Ammon's horn (tissue), 1 donor: ENCODE results near the gene TBC1D22B.

Experiments used
- DNase-seq: peaks from one replicate; pipeline ENCODE4 v3.0.0-alpha.2; 2016; ENCODE audit warnings: low spot score

The TBC1D22B gene, protein sequence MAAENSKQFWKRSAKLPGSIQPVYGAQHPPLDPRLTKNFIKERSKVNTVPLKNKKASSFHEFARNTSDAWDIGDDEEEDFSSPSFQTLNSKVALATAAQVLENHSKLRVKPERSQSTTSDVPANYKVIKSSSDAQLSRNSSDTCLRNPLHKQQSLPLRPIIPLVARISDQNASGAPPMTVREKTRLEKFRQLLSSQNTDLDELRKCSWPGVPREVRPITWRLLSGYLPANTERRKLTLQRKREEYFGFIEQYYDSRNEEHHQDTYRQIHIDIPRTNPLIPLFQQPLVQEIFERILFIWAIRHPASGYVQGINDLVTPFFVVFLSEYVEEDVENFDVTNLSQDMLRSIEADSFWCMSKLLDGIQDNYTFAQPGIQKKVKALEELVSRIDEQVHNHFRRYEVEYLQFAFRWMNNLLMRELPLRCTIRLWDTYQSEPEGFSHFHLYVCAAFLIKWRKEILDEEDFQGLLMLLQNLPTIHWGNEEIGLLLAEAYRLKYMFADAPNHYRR

DNA sequence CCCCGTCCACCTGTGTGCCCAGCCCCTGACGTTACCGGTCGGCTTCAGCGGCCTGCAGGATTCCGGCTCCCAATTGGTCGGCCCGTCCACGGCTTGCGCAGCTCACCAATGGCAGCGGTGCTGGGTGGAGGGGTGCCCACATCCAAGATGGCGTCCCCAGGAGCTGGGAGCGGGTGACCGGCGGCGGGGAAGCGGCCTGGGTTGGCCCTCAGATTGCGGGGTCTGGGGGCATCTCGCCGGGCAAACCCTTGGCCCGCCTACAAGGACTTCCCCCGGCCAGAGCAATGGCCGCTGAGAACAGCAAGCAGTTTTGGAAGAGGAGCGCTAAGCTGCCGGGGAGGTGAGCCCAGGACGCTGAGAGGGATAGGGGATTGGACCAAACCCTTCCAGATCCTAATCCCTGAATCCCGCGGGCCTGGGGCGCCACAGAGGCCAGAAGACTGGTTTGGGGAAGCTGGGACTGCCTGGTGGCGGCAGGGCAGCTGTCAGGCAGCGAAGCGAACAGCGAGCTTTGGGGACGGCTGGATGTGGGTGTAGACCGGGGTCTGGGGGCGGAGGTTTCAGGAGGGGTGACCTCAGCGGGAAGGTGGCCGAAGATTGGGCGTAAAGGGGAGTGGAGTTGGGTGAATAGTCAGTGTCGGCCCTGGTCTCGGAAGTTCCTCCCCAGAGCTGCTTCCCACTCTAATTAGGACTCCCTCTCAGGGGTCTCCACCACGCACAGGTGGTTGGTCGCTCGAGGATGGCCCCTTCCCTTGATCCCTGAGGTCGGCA, at the start of gene TBC1D22B, which contains the start of gene TMEM217:
TSS of gene TBC1D22B (plus strand) at position 139 of the 771 bp plus-strand sequence. CDS start at position 285, 146 bp downstream.
TSS of gene TMEM217 (minus strand) at position 511 of the 771 bp plus-strand sequence. CDS start 39,114 bp downstream, outside the sequence.
- DNase-seq, result peak; percentile 99

DNA sequence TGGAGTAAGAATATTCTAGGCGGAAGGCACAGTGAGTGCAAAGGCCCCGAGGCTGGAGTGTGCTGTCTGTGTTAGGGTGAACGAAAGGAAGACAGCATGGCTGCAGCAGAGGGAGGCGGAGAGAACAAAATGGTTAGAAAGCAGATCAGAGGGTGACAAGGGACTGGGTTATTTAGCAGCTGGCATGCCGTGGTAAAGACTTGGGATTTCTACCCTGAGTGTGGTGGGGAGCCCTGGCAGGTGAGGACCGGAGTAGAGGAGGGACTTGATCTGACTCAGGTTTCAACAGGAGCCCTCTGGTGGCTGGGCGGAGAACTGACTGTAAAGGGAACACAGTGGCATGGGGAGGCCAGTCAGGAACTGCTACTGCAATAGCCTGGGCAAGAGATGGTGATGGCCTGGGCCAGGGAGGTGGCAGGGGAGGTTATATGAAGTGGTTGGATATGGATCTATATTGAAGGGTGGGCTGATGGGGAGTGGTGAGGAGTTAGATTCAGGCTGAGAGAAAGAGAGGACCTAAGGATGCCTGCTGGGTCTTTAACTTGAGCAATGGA, 49.6 kb upstream of the TBC1D22B start:
- DNase-seq, result peak; percentile 77

DNA sequence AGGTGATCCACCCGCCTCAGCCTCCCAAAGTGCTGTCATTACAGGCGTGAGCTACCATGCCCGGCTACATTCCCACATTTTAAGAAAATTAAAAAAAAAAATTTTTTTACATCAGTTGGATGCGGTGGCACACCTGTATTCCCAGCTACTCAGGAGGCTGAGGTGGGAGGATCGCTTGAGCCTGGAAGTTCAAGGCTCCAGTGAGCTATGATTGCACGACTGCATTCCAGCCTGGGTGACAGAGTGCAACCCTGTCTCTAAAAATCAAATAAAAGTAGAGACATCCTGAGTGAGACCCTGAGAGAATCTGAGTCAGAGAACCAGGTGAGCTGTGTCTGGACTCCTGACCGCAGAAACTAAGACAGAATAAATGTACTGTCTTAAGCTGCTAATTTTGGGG, 48.8 kb upstream of the TBC1D22B start:
- no peak for DNase-seq

DNA sequence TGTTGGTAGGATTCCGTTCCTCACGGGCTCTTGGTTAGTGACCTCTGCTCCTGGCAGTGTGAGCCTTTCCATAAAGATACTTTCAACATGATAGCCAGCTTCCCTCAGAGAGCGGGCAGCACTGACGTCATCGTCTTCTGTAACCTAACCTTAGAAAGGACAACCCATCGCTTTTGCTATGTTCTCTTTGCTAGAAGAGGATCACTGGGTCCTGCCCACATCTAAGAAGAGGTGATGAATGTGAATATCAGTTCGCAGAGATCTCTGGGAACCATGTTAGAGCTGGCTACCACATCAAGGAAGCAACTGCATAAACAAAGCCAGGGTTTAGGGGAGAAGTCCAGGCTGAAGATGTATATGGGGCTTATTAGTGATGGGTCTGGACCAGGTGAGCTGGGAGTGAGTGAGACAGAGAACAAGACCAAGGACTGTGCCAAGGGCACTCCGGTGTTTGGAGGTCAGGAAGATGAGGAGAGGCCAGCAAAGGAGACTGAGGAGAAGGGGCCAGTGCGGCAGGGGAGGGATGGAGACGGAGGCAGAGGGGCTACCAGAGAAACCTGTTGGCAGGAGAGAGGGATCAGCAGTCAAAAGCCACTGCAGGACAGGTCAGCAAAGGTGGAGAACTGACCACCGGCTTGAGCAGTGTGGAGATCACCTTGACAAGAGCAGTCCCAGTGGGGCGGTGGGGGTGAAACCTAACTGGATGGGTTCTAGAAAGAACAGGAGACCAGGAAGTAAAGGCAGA, 47.9 kb upstream of the TBC1D22B start:
- no peak for DNase-seq

DNA sequence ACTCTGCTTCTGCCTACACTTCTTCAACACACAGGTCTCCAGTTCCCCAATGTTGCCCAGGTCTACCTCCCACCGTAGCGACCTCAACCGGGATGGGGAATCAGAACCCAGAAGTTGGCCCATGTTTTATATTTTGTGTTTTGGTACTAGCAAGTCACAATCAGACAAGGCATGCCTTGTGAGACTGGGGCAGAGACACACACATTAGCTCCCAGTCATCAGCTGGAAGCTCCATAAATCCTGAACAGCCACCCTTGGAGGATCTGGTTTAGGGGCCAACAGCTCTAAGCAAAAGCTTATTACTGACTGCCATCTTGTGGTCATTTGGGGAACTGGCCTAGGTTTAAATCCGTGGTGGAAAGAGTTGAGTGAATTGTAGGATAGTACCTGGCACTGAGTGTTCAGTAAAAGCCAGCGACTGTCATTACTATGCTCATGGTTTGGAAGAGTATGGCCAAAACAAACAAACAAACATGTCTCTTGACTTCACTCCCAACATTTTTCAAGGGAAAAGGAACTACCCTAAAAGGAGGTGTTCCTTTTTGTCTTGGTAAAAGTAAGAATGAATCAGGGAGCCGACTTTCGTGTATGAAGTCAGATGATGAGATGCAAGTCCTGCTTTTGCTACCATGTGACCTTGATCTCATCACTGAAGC, 47.1 kb upstream of the TBC1D22B start:
- DNase-seq, result peak; percentile 87

DNA sequence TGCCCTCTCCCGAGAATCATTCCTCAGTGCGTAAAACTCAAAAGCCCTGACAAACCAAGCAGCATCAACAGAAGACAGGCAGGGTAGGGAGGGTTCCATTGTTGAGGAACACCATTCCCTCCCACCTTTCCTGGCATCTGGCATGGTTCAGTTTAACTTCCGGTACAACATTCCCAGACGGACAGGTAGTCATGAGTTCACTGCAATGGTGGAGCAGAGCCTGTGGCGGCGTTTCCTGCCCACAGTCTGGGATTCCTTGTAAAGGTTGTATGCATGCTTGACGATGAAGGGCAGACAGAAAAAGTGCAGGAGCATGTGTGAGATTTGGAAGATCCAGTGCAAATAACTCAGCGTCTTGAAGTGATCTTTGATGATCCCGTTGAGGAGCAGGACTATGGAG, 45.3 kb upstream of the TBC1D22B start:
- no peak for DNase-seq

DNA sequence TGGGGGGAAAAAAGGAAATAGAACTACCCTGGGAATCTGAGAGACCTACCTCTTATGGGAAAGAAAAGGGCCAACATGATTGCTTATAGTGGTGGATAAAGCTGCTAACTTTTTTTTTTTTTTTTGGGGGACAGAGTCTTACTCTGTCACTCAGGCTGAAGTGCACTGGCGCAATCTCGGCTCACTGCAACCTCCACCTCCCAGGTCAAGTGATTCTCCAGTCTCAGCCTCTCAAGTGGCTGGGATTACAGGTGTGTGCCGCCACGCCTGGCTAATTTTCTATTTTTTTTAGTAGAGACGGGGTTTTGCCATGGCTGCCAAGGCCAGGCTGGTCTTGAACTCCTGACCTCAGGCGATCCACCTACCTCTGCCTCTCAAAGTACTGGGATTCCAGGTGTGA, 39.5 kb upstream of the TBC1D22B start:
- no peak for DNase-seq

DNA sequence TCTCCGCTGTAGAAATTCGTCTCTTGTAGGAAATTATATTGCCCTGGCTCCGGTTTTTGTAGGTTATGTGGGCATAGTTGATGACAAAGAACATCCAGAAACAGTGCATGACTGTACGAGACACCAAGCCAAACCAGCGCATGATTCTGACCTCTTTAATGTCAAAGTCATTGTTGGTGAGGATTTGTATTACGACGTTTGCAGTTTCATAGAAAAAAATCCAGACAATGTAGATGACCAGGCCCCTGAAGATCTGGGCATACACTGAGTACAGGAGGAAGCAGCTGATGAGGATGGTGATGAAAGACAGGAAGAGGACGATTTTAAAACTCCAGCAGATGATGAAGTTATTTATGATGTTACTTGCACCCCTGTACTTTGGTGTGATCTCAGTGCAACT, 39.1 kb upstream of the TBC1D22B start:
- no peak for DNase-seq

DNA sequence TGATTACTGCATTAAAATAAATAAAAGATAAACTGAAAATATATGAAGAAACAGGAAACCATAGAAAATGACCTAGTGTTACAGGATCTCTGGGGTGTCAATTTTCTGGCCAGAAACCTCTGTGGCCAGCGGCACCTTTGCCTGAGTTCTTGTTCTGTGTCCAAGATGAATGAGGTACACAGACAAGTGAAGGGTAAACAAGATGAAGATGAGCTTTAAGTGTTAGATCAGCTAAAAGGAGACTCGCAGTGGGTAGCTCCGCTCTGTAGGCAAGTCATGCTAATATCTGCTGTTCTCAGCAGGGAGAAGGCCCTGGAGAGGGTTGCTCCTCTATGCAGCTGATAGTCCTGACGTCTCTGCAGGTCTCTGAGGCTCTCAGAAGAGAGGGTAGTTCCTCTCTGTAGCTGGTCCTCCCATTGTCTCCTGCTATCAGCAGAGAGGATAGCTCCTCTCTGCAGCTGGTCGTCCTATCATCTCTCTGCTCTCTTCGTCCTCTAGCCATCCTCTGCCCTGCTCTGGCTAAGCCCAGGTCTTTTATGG, 35.9 kb upstream of the TBC1D22B start:
- no peak for DNase-seq

DNA sequence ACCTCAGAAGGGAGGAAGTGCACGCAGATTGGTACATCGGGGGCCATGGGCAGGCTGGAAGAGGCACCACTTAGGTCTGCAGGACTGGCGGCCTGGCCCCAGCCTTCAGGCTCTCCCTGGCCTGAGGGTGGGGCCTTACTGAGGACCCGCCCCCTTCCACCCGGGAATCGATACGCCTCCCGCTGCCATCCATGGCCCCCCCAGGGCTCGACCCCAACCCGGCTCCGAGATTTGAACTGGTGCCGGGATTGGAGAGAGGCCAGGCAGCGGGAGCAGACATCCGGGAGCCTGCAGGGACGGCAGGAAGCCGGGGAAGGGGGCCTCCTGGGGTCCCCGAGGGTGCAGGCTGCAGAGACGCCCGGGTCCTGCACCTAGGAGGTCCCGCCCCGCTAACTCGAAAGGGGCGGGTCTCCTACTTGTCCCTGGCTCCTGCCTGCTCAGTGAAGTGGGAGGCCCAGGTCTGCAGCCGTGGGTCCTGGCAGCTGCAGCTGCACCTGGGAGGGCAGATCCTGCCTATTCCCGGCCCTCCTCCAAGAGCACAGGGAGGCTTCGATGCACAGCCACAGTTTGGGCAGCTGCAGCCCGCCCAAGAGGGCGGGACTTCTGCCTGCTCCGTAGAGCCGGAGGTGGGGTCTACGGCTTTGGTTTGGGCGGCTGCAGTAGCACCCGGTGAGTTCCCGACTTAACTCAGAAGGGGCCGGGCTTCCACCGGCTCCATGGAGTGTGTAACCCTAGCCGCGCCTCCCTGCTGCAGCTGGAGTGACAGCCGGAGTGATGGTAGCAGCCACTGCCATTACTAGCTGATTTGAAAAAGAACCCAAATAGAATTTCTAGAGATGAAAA, 35.2 kb upstream of the TBC1D22B start:
- peak; percentile 47 for DNase-seq

DNA sequence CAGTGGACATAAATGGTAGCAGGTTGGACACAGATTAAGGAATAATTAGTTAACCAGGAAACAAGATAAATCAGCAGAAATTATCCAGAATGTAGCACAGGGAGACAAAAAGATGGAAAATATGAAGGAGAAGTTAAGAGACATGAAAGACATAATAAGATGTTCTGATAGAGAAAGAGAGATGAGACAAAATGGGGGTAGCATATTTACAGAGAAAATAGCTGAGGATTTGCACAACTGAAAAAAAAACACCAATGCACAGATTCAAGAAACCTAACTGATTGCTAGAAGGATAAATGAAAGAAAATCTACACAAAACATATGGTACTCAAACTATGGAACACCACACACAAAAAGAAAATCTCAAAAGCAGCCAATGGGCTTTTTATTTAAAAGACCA, 34.6 kb upstream of the TBC1D22B start:
- no peak for DNase-seq

DNA sequence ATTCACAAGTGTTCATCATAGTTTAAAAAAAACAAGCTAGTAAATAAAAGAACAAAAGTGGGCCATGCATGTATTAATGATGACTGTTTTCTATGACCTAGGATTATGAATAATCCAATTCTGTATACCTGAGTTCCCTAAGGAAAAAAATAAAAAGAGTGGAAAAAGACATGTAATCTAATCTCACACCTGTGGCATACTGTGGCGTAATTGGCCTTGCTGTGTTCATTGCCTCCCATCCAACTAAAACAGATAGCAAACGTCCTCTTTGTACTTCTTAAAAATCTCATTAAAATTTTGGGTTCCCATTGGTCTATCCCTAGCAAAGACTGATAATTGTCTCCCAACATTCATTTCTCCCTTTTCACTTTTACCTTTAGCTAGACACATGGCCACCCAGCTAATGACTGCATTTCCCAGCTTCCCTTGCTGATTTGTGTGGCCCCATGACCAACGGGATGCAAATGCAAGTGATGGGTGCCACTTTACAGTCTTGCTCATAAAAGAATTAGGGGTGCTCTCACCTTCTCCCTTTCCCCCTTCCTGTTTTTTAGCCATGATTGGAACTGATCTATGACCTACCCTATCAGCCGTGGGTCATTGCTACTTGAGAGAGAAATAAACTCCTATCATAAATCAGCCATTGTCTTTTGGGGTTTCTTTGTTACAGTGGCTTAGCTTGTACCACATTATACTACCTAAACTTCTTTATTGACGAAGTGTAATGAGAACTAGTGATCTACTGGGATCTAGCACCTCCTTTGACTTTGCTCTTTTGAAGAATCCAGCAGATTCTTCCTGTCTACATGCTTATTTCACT, 32.0 kb upstream of the TBC1D22B start:
- DNase-seq, result no peak

DNA sequence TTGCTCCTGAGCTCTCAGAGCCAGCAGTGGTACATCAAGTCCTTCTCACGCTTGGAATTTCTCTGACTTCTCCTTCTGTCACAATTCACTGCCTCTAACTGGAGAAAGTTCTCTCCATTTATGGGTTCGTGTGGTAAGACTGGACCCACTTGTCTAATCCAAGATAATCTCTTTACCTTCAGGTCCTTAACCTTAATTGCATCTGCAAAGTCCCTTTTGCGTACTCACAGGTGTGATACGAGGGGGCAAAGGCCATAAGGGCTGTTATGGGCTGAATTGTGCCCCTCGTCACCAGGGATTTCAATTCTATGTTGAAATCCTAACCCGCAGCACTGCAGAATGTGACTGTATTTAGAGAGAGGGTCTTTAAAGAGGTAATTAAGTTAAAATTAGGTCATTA, 27.5 kb upstream of the TBC1D22B start:
- DNase-seq, result no peak

DNA sequence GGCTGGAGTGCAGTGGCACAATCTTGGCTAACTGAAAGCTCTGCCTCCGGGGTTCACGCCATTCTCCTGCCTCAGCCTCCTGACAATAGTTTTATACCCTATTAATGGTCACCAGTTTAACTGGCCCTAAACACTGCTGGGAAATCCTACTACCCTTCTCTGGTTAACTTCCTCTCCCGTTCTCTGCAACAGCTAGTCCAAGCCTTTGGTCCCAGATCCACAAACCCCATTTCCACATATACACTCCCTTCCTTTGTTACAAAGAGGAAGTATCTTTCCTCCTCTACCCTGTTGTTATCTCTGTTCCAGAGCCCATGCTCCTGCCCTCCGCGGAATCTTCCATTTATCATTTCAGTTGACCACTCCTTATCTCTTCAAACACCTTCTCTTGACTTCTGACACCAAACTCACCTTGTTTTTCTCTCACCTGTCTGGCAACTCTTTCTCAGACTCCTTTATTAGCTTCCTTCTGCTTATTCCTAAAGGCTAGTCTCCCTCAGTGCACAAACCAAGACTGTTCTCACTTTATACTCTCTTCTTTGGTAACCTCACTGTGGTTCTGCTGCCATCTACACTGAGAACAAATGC, 25.0 kb upstream of the TBC1D22B start:
- no peak for DNase-seq

DNA sequence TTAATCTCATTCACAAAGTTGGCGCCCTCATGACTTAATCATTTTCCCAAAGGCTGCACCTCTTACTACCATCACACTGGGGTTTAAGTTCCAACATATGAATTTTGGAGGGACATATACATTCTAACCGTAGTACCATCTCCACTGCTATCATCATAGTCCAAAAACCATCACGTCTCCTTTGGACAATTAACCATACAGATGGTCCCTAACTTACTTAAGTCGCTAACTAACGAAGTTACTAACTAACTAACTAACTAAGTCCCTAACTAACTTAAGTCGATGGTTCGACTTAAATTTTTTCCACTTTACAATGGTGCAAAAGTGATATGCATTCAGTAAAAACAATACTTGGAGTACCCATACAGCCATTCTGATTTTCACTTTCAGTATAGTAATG, 24.0 kb upstream of the TBC1D22B start:
- no peak for DNase-seq

DNA sequence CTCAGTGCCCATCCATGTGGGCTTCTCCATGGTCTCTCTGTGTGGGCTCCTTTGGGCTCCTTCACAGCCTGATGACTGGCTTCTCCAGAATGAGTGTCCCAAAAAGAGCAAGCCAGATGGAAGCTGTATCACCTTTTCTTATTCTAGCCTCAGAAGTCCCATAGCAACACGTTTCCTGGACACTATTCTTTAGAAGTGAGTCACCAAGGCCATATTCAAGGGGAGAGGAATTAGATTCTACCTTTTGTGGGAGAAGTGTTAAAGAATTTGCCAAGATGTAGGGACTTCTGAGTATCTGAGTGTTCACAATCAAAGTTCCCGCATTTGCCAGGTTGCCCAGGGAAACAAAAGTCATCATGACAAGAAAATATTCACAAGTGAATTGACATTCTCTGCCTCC, 20.7 kb upstream of the TBC1D22B start:
- DNase-seq, result no peak

DNA sequence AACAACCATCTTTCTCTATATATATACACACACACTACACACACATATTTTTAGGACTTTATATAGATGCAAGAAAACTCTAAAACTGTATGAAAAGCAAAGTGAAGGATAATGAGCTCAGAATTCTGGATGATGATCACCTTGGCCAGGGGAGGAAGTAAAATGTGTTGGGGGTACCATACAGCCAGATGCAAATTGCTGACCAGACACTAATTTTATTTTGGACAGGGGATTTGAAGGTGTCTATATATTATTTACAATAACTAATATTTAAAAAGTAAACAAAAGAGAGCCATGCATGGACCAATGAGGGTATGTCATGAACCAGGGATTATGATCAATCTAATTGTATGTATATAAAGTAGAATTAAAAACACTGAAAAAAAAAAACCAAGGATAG, 19.8 kb upstream of the TBC1D22B start:
- DNase-seq, result no peak

DNA sequence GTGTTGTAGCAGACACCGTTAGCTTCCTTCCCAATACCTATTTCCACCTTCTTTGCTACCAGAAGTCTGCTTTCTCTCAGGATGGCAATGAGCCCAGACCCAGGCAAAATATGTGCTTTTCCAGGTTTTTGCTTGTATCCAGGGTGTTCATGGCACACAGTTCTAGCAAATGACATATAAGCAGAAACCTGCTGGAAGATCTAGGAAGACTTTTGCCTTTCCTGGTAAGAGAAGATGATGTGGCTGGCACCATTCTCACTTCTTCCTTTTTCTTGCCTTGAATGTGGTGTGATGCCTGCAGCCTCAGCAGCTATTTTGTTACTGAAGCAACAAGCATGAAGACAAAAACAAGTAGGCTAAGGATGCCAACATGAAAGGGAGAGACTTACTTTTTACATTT, 19.2 kb upstream of the TBC1D22B start:
- DNase-seq, result peak; percentile 17

DNA sequence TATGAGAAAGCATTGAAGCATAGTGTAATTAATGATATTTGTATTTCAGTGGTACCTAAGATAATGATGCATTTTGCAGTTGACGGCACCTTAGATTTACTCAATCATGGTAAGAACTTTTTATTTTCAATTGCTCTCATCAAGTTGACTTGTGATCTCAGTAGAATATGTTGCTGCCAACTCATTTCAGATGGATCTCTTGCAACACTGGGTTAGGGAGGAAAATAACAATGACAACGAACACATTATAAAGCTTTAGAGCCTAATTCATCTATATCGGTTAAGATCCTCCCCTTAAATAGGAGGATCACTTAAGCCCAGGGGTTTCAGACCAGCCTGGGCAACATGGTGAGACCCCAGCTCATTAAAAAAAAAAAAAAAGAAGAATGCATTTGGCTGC, 18.0 kb upstream of the TBC1D22B start:
- DNase-seq, result no peak
